Measurements from ENCODE around the gene KLHDC7B. TPM values are rescaled to one million over a fixed set of nuclear protein-coding genes. Genes with fewer than 3 reads are reported as not detected.

Gene KLHDC7B
- total RNA-seq, 2 experiments from 2014 or later, result 6.9 to 7.7 TPM

GRCh38 chr22:50505776-50506610, 39.7 kb upstream of the KLHDC7B start:
- H3K4me3 Mint-ChIP-seq, result peak overlapping the region; percentile 97
- DNase-seq, result no peak
- no peaks in the 10 kb centered on the region for H3K9me3 Mint-ChIP-seq
- peaks cover 12% of the 10 kb centered on the region for H3K36me3 Mint-ChIP-seq
- intact Hi-C loops (cut with micrococcal nuclease), result loop anchor here (2.0 kb wide), 1 partner anchor 31 kb away; the partner anchor contains the start of gene SBF1
- no peaks in the 10 kb centered on the region for H3K27me3 Mint-ChIP-seq
- H3K4me1 Mint-ChIP-seq (ENCODE audit: low read depth), result peaks cover 10% of the 10 kb centered on the region
- ChIA-PET CTCF (interaction anchor here (1.1 to 3.9 kb wide), 2 partner anchors 7 to 18 kb away, joined by 3 to 24 read pairs; no protein-coding TSS in a partner anchor), POLR2A (no interaction called here)
- no peak overlapping the region for H3K27ac Mint-ChIP-seq

GRCh38 chr22:50506611-50507420, 38.9 kb upstream of the KLHDC7B start:
- Mint-ChIP-seq H3K4me3 (peak overlapping the region; percentile 97), H3K27ac (peak overlapping the region; percentile 87), H3K27me3 (no peaks in the 10 kb centered on the region), H3K4me1 (ENCODE audit: low read depth) (peaks cover 10% of the 10 kb centered on the region), H3K36me3 (peaks cover 12% of the 10 kb centered on the region), H3K9me3 (no peaks in the 10 kb centered on the region)
- DNase-seq, result no peak
- CTCF ChIA-PET, result interaction anchor here (3.9 to 4.4 kb wide), 2 partner anchors 8 to 18 kb away, joined by 24 to 94 read pairs; partner anchors contain the start of gene SCO2
- intact Hi-C loops (cut with micrococcal nuclease), result loop anchor here (1.0 to 2.0 kb wide), 2 partner anchors 32 to 113 kb away; partner anchors contain the start of gene SBF1
- POLR2A ChIA-PET, result interaction anchor here (2.6 to 5.8 kb wide), 2 partner anchors 11 to 19 kb away, joined by 6 to 101 read pairs; partner anchors contain the start of gene SCO2

- ChIA-PET CTCF (interaction anchor here (0.6 to 4.4 kb wide), 11 partner anchors 9 to 266 kb away, joined by 3 to 94 read pairs (median 4); partner anchors contain the start of genes SCO2, SYCE3 and TYMP), POLR2A (interaction anchor here (0.6 to 5.8 kb wide), 15 partner anchors 9 to 263 kb away, joined by 3 to 101 read pairs (median 4); partner anchors contain the start of genes ARSA, HDAC10 and SCO2)
- Mint-ChIP-seq H3K27me3 (no peaks in the 10 kb centered on the region), H3K27ac (peak within 1 kb of the TSS; percentile 97), H3K9me3 (no peaks in the 10 kb centered on the region), H3K36me3 (peaks cover 18% of the 10 kb centered on the region), H3K4me1 (ENCODE audit: low read depth) (peaks cover 16% of the 10 kb centered on the region), H3K4me3 (peak within 1 kb of the TSS; percentile 97)
- intact Hi-C loops (cut with micrococcal nuclease), result loop anchor here (1.0 to 2.0 kb wide), 2 partner anchors 33 to 113 kb away; partner anchors contain the start of gene SBF1
- DNase-seq, result peak; percentile 96
Observed at GRCh38 chr22:50507421-50507990, 38.2 kb upstream of the KLHDC7B start, which contains the start of gene LMF2. Gene LMF2, minus strand, starts transcription at chr22:50507702. Its CDS starts 27 bp downstream, at chr22:50507675.

- H3K27ac Mint-ChIP-seq, result peak within 1 kb of the TSS; percentile 97
- peak within 1 kb of the TSS; percentile 97 for H3K4me3 Mint-ChIP-seq
- intact Hi-C loops (cut with micrococcal nuclease), result loop anchor here (1.0 to 2.0 kb wide), 7 partner anchors 17 to 263 kb away; partner anchors contain the start of genes CHKB, SBF1, SCO2 and SYCE3
Observed at GRCh38 chr22:50507991-50508884, 37.5 kb upstream of the KLHDC7B start, which contains the start of gene NCAPH2. Gene NCAPH2, plus strand, starts transcription at chr22:50508224. Its CDS starts 114 bp downstream, at chr22:50508338.

GRCh38 chr22:50508897-50509296, 36.8 kb upstream of the KLHDC7B start:
- Mint-ChIP-seq H3K4me1 (ENCODE audit: low read depth) (peaks cover 20% of the 10 kb centered on the region), H3K9me3 (no peaks in the 10 kb centered on the region), H3K27me3 (no peaks in the 10 kb centered on the region), H3K27ac (peak overlapping the region; percentile 97), H3K36me3 (peaks cover 21% of the 10 kb centered on the region), H3K4me3 (peak overlapping the region; percentile 84)
- intact Hi-C loops (cut with micrococcal nuclease), result loop anchor here (1.0 to 2.0 kb wide), 5 partner anchors 16 to 264 kb away; partner anchors contain the start of genes CHKB, SCO2, SYCE3 and TUBGCP6
- ChIA-PET POLR2A (interaction anchor here (0.7 to 5.8 kb wide), 11 partner anchors 9 to 258 kb away, joined by 3 to 101 read pairs (median 4); partner anchors contain the start of genes HDAC10 and SCO2), CTCF (interaction anchor here (1.0 to 4.4 kb wide), 8 partner anchors 10 to 167 kb away, joined by 3 to 94 read pairs (median 8); partner anchors contain the start of genes SCO2, SYCE3 and TYMP)
- no peak for DNase-seq

More at GRCh38 chr22:50507991-50508884, 37.5 kb upstream of the KLHDC7B start, which contains the start of gene NCAPH2:
- H3K9me3 Mint-ChIP-seq, result no peaks in the 10 kb centered on the region
- H3K27me3 Mint-ChIP-seq, result no peaks in the 10 kb centered on the region
- CTCF ChIA-PET, result interaction anchor here (0.5 to 4.4 kb wide), 13 partner anchors 10 to 267 kb away, joined by 3 to 94 read pairs (median 4); partner anchors contain the start of genes SCO2, SYCE3 and TYMP
- POLR2A ChIA-PET, result interaction anchor here (0.6 to 5.8 kb wide), 20 partner anchors 9 to 264 kb away, joined by 3 to 101 read pairs (median 4); partner anchors contain the start of genes ARSA, HDAC10 and SCO2
- peak; percentile 99 for DNase-seq
- H3K4me1 Mint-ChIP-seq (ENCODE audit: low read depth), result peaks cover 20% of the 10 kb centered on the region
- peaks cover 21% of the 10 kb centered on the region for H3K36me3 Mint-ChIP-seq

- peaks cover 32% of the 10 kb centered on the region for H3K36me3 Mint-ChIP-seq
- H3K27me3 Mint-ChIP-seq, result no peaks in the 10 kb centered on the region
- no peak overlapping the region for H3K4me3 Mint-ChIP-seq
- H3K4me1 Mint-ChIP-seq (ENCODE audit: low read depth), result peaks cover 32% of the 10 kb centered on the region
- intact Hi-C loops (cut with micrococcal nuclease), result no loop called here
- no peaks in the 10 kb centered on the region for H3K9me3 Mint-ChIP-seq
- POLR2A ChIA-PET, result interaction anchor here (2.2 kb wide), 1 partner anchor 12 kb away, joined by 12 read pairs; the partner anchor contains the start of gene SCO2
- H3K27ac Mint-ChIP-seq, result no peak overlapping the region
- no peak for DNase-seq
- CTCF ChIA-PET, result interaction anchor here (1.0 to 3.3 kb wide), 3 partner anchors 9 to 15 kb away, joined by 3 to 17 read pairs (median 5); partner anchors contain the start of gene SCO2
Observed at GRCh38 chr22:50513175-50513574, 32.5 kb upstream of the KLHDC7B start.

- Mint-ChIP-seq H3K9me3 (no peaks in the 10 kb centered on the region), H3K27me3 (no peaks in the 10 kb centered on the region), H3K4me1 (ENCODE audit: low read depth) (peaks cover 24% of the 10 kb centered on the region), H3K27ac (no peak overlapping the region), H3K36me3 (peaks cover 34% of the 10 kb centered on the region), H3K4me3 (no peak overlapping the region)
- DNase-seq, result no peak
- POLR2A ChIA-PET, result interaction anchor here (0.7 kb wide), 1 partner anchor 9 kb away, joined by 3 read pairs; the partner anchor contains the start of gene SCO2
- CTCF ChIA-PET, result interaction anchor here (0.8 to 3.3 kb wide), 2 partner anchors 10 to 56 kb away, joined by 3 to 17 read pairs; partner anchors contain the start of gene SCO2
- intact Hi-C loops (cut with micrococcal nuclease), result no loop called here
Observed at GRCh38 chr22:50516068-50516467, 29.6 kb upstream of the KLHDC7B start.

GRCh38 chr22:50516891-50517290, 28.8 kb upstream of the KLHDC7B start:
- intact Hi-C loops (cut with micrococcal nuclease), result no loop called here
- Mint-ChIP-seq H3K36me3 (peaks cover 35% of the 10 kb centered on the region), H3K4me3 (no peak overlapping the region), H3K27me3 (no peaks in the 10 kb centered on the region), H3K27ac (no peak overlapping the region), H3K9me3 (no peaks in the 10 kb centered on the region), H3K4me1 (ENCODE audit: low read depth) (peaks cover 23% of the 10 kb centered on the region)
- POLR2A ChIA-PET, result interaction anchor here (1.2 to 1.5 kb wide), 2 partner anchors 9 kb away, joined by 4 to 6 read pairs; partner anchors contain the start of genes LMF2, NCAPH2 and SCO2
- no peak for DNase-seq
- CTCF ChIA-PET, result interaction anchor here (0.9 kb wide), 1 partner anchor 9 kb away, joined by 5 read pairs; the partner anchor contains the start of gene SCO2

GRCh38 chr22:50517495-50518260, 28.0 kb upstream of the KLHDC7B start:
- CTCF ChIA-PET, result interaction anchor here (0.9 kb wide), 1 partner anchor 8 kb away, joined by 5 read pairs; the partner anchor contains the start of gene SCO2
- H3K36me3 Mint-ChIP-seq, result peaks cover 29% of the 10 kb centered on the region
- POLR2A ChIA-PET, result interaction anchor here (1.2 to 1.5 kb wide), 2 partner anchors 8 to 9 kb away, joined by 4 to 6 read pairs; partner anchors contain the start of genes LMF2, NCAPH2 and SCO2
- DNase-seq, result no peak
- H3K27ac Mint-ChIP-seq, result no peak overlapping the region
- H3K4me3 Mint-ChIP-seq, result no peak overlapping the region
- H3K4me1 Mint-ChIP-seq (ENCODE audit: low read depth), result peaks cover 16% of the 10 kb centered on the region
- intact Hi-C loops (cut with micrococcal nuclease), result no loop called here
- H3K9me3 Mint-ChIP-seq, result no peaks in the 10 kb centered on the region
- H3K27me3 Mint-ChIP-seq, result no peaks in the 10 kb centered on the region

Data from activated CD4-positive, alpha-beta memory T cell treated with anti-CD3 and anti-CD28 coated beads for 36 hours (primary cell).